ENCODE data around the gene NCOA5. TPM values are rescaled to one million over a fixed set of nuclear protein-coding genes. Genes with fewer than 3 reads are reported as not detected.

Gene NCOA5
- total and polyA plus RNA-seq, 2 experiments from 2014 or later: 24.0 to 26.2 TPM

GRCh38 chr20:46054606-46055005 lies 35.2 kb downstream of the NCOA5 start:
- no peak overlapping the region for H3K4me3 ChIP-seq
- H3K4me1 ChIP-seq (ENCODE audit: insufficient read depth): peaks cover 19% of the 10 kb centered on the region
- H3K9me2 ChIP-seq (replicated peaks; ENCODE audit: insufficient read depth): no peaks in the 10 kb centered on the region
- no peaks in the 10 kb centered on the region for H3K9me3 ChIP-seq (ENCODE audit: low read depth)
- peaks cover 26% of the 10 kb centered on the region for H4K20me1 ChIP-seq (ENCODE audit: insufficient read depth, poor library complexity, severe bottlenecking)
- H2AFZ ChIP-seq: no peak overlapping the region
- H3K27ac ChIP-seq: no peak overlapping the region
- 59% methylated on average over 6 of the region's 6 CpGs for WGBS (ENCODE audit: low lambda C conversion rate, missing lambda C conversion rate)
- TF ChIP-seq EZH2 (IDR thresholded peaks at IDR 0.05; ENCODE audit: borderline replicate concordance): no peak
- TF ChIP-seq, protein P1, sequence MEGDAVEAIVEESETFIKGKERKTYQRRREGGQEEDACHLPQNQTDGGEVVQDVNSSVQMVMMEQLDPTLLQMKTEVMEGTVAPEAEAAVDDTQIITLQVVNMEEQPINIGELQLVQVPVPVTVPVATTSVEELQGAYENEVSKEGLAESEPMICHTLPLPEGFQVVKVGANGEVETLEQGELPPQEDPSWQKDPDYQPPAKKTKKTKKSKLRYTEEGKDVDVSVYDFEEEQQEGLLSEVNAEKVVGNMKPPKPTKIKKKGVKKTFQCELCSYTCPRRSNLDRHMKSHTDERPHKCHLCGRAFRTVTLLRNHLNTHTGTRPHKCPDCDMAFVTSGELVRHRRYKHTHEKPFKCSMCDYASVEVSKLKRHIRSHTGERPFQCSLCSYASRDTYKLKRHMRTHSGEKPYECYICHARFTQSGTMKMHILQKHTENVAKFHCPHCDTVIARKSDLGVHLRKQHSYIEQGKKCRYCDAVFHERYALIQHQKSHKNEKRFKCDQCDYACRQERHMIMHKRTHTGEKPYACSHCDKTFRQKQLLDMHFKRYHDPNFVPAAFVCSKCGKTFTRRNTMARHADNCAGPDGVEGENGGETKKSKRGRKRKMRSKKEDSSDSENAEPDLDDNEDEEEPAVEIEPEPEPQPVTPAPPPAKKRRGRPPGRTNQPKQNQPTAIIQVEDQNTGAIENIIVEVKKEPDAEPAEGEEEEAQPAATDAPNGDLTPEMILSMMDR (IDR thresholded peaks at IDR 0.05; ENCODE audit: poor library complexity): no peak
- no peak for TF ChIP-seq EZH2phosphoT487 (IDR thresholded peaks at IDR 0.05; ENCODE audit: low read depth, severe bottlenecking, unreplicated experiment)
- DNase-seq (ENCODE audit: low spot score): no peak
- no peaks in the 10 kb centered on the region for H3K36me3 ChIP-seq (replicated peaks; ENCODE audit: insufficient read depth, low read depth)
- H3K4me2 ChIP-seq: no peak overlapping the region
- peaks cover 19% of the 10 kb centered on the region for H3K27me3 ChIP-seq
- no peaks in the 10 kb centered on the region for H3K79me2 ChIP-seq

DNA sequence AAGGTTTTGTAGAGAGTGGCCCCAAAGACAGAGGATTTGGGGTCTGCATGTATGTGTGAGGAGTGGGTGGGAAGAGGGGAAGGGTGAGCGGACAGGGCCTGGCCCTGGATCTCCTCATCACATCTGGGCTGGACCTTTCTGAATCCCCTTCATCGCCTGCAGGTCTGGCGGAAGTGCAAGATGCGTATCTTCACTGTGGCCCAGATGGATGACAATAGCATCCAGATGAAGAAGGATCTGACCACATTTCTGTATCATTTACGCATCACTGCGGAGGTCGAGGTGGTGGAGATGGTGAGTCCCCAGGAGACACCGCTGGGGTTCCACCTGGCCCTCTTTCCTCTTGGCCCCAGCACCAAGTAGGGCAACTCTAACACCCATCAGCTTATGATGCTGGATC lies 36.3 kb downstream of the NCOA5 start:
- peaks cover 19% of the 10 kb centered on the region for H3K27me3 ChIP-seq
- no peaks in the 10 kb centered on the region for H3K9me2 ChIP-seq (replicated peaks; ENCODE audit: insufficient read depth)
- H3K4me1 ChIP-seq (ENCODE audit: insufficient read depth): peaks cover 7% of the 10 kb centered on the region
- no peak overlapping the region for H3K4me2 ChIP-seq
- peaks cover 14% of the 10 kb centered on the region for H4K20me1 ChIP-seq (ENCODE audit: insufficient read depth, poor library complexity, severe bottlenecking)
- no peak overlapping the region for H2AFZ ChIP-seq
- TF ChIP-seq EZH2 (IDR thresholded peaks at IDR 0.05; ENCODE audit: borderline replicate concordance): no peak
- TF ChIP-seq, protein P1 (IDR thresholded peaks at IDR 0.05; ENCODE audit: poor library complexity): no peak
- TF ChIP-seq EZH2phosphoT487 (IDR thresholded peaks at IDR 0.05; ENCODE audit: low read depth, severe bottlenecking, unreplicated experiment): no peak
- H3K36me3 ChIP-seq (replicated peaks; ENCODE audit: insufficient read depth, low read depth): no peaks in the 10 kb centered on the region
- no peaks in the 10 kb centered on the region for H3K79me2 ChIP-seq
- DNase-seq (ENCODE audit: low spot score): no peak
- 88% methylated on average over 8 of the region's 8 CpGs for WGBS (ENCODE audit: low lambda C conversion rate, missing lambda C conversion rate)
- H3K9me3 ChIP-seq (ENCODE audit: low read depth): no peaks in the 10 kb centered on the region
- no peak overlapping the region for H3K27ac ChIP-seq
- H3K4me3 ChIP-seq: no peak overlapping the region

DNA sequence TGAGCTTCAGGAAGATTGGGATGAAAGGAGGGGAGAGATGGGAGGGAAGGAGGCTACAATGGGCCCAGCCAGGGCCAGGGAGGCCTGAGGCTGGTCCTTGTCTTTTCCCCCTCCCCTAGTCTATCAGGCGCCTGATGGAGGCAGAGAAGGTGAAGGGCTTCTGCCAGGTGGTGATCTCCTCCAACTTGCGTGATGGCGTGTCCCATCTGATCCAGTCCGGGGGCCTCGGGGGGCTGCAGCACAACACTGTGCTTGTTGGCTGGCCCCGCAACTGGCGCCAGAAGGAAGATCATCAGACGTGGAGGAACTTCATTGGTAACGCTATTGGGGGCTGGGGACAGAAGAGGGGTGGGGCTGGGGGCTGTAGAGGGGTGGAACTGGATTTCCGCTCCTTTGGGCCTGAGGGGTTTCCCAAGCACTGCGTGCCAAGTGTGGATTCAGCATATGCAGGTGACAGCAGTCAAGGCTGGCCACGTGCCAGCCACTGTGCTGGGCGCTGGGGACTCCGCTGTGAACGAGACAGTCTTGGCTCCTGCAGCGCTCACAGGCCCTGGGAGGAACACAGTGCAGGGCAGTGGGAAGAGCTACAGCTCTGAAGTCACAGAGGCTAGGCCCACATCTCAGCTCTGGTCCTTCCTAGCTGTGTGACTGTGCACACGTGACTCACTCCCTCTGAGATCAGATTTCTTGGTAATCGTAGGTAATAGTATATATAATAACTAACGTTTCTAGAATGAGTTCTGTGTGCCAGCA lies 38.0 kb downstream of the NCOA5 start:
- no peaks in the 10 kb centered on the region for H3K36me3 ChIP-seq (replicated peaks; ENCODE audit: insufficient read depth, low read depth)
- DNase-seq (ENCODE audit: low spot score): no peak
- peaks cover 6% of the 10 kb centered on the region for H3K27me3 ChIP-seq
- no peak overlapping the region for H3K27ac ChIP-seq
- H4K20me1 ChIP-seq (ENCODE audit: insufficient read depth, poor library complexity, severe bottlenecking): no peaks in the 10 kb centered on the region
- no peaks in the 10 kb centered on the region for H3K9me3 ChIP-seq (ENCODE audit: low read depth)
- H3K79me2 ChIP-seq: no peaks in the 10 kb centered on the region
- H3K4me1 ChIP-seq (ENCODE audit: insufficient read depth): no peaks in the 10 kb centered on the region
- H2AFZ ChIP-seq: no peak overlapping the region
- TF ChIP-seq, protein P1 (IDR thresholded peaks at IDR 0.05; ENCODE audit: poor library complexity): no peak
- TF ChIP-seq EZH2phosphoT487 (IDR thresholded peaks at IDR 0.05; ENCODE audit: low read depth, severe bottlenecking, unreplicated experiment) (no peak), EZH2 (IDR thresholded peaks at IDR 0.05; ENCODE audit: borderline replicate concordance) (no peak)
- H3K4me2 ChIP-seq: no peak overlapping the region
- 82% methylated on average over 17 of the region's 19 CpGs for WGBS (ENCODE audit: low lambda C conversion rate, missing lambda C conversion rate)
- H3K4me3 ChIP-seq: no peak overlapping the region
- H3K9me2 ChIP-seq (replicated peaks; ENCODE audit: insufficient read depth): no peaks in the 10 kb centered on the region
